HG02610 (cell line): ENCODE measurements around the gene CYP2U1.
"Not testable (repeated sequence)": the region's sequence is repeated elsewhere in the genome, so short reads cannot be mapped to it uniquely, and the experiment has no call there.

Experiments used
- ATAC-seq: cut with Tn5 transposase; IDR thresholded peaks from one replicate; pipeline ENCODE4 v1.9.1; 2021; ENCODE audit warnings: mild to moderate bottlenecking, moderate library complexity; ENCODE audit not compliant: unreplicated experiment

The CYP2U1 gene

DNA sequence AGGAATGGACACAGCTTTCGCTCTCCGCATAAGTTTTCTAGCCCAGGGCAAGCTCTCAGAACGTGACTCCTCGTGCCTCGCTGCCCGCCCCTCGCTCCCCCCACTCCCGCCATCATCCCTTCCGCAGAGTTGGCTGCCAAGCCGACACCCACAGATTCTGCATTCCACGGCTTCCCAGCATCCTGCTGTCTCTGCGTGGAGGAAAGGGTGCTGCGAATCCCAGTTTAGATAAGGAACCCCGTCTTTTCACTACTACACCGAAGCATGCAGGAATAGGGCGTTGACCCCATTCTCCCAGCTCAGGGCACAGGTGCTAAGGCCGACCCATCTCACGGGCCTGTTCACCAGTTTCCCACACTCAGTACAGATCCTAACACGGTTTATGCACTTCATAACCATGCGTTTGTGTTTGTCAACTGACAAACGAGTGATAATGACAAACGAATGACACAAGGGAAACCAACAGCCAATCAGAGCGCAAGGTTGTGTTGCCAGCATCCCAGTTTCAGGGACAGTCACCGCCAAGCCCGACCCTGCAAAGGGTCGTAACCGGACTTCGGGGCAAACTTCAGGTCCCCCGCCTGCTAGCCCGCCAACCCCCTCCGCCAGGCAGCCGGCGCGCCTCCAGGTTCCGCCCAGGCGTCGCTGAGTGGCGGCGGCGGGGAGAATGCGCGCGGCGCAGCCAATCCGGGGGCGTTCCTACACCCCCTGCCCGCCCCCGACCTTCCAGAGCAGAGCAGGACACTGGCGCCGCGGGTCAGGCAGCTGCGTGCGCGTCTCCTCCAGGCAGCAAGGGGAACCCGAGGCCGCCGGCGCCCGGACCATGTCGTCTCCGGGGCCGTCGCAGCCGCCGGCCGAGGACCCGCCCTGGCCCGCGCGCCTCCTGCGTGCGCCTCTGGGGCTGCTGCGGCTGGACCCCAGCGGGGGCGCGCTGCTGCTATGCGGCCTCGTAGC lies at the start of gene CYP2U1:
Gene CYP2U1, plus strand, starts transcription at position 729 of the 954 bp plus-strand sequence. Its CDS starts 95 bp downstream, at position 824.
- peak; percentile 95 for ATAC-seq

DNA sequence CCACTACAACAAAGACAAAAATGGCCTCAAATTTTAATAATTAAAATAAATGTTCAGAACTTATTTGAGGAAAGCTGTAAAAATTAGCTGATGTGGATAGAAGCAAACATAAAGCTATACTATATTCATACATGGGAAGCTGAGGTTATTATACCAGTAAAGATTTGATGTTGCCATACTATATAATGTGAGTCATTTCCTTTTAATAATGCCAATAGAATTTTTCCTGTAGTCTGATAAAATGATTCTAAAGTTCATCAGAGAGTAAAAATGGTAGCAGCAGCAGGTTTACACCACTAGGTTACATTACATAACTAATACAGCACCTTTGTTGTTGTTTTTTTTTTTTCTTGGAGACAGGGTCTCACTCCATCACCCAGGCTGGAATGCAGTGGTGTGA lies 45.5 kb upstream of the CYP2U1 start:
- ATAC-seq, result no peak

DNA sequence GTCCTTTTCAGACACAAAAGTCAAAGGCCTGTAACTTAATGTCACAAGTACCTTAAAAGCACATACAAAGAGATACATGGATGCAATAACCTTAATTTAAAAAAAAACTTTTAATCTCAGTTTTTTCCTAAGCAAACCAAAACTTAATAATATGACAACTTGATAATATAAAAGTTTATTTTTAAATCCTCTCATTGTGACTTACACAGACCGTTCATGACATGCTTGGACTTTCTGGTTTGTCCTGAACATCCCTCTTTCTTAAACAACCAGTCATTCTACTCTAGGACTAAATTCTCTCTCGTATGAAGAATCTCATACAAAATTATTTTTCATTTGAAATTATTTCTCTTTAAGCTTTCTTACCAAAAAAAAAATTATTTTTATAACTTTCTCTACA lies 43.1 kb upstream of the CYP2U1 start:
- no peak for ATAC-seq

DNA sequence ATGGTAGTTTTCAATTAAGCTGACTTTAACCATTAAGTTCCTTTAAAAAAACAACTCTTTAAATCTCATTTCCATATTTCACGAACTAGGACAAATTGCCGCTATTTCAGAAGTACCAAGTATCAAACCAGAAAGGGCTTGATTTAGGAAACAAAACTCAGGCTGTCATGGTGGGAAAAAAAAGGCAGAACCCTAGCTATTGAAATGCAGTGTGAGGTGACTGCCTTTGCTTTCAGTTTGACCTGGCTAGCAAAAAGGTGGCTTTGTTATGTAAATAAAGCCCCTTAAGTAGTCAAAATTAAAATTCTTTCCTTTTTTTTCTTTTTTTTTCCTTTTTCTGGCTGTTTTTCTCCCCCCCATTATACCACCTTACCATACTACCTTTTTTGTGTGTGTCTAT lies 40.6 kb upstream of the CYP2U1 start:
- no peak for ATAC-seq

DNA sequence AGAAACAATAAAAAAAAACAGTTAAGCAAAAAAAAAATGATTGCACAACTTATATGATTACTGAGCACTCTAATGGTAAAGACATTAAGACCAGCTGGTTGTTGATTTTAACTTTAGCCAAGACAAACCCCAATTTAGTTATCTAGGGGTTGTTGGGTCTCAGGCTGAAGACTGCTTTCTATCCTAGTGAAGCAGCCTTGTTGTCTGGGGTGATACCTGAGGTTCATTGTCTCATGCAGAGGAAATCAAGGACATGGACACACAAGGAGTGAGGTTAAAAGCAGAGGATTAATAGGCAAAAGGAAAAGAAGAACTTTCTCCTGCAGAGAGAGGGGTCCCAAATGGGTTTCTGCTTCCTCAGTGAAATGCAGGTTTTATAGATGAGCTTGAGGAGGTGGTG lies 40.0 kb upstream of the CYP2U1 start:
- ATAC-seq, result no peak

DNA sequence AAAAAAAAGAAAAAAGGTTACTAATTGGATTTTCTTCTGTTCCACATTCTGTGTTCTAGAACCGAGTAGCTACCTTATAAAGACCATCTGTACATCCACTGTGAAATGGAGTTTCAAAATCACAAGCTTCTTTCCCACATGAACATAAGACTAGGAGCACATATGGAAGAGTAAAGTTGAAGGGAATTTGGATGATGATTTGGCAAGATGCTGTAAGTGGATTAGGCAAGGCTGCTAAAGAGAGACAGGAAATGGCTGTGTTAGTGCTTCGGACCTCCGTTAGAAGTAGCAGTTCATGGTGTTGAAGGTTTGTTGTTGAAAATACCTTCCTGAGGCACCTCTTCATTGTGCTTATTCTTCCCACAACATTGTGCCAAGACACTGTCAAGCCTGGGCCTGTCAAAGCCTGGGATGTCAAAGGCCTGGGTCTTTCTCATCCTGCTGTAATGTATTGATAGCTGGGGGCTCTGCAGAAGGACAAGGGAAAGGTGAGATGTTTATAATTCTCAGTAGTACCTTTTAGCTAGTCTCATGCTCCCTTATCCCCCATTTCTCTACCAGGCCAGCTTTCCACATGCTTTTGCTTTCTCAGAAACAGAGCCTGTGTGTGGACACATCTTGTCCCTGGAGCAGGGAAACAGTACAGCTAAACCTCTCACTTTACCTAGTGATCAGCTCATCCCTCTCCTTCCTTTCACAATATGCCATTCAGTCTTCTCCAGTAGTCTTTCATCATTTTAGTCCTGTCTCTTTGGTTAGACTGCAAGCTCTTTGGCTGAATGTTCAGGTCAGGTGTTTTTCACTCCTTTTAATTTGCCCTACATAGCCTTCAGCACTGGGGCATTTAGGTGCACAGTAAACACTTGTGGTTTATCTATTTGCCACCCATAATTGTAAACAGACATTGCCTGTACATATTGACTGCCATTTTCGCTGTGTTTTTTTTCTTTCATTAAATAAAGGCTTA lies 37.9 kb upstream of the CYP2U1 start:
- no peak for ATAC-seq

DNA sequence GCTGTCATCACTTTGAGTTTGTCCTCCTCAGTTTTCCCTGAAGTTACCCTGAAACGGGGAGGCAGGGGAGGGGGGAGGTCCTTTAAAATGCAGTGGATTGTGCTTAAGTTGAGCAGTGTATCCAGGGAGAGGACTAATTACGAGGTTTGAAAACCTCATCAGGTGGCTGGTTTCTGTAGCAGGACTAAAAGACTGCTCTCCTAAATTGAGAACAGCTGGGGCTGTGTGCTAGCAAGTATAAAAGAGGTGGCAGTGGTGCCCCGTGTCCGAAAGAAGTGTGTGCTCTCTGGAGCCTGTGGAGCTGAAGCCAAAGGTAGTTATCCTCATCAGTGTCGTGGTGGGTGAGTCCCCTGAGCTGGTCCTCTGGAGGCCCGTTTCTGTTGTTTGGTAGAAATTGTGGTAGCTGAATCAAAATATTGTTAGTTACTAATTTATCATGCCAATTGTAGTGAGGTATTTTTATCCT lies 37.2 kb upstream of the CYP2U1 start:
- ATAC-seq, result no peak

DNA sequence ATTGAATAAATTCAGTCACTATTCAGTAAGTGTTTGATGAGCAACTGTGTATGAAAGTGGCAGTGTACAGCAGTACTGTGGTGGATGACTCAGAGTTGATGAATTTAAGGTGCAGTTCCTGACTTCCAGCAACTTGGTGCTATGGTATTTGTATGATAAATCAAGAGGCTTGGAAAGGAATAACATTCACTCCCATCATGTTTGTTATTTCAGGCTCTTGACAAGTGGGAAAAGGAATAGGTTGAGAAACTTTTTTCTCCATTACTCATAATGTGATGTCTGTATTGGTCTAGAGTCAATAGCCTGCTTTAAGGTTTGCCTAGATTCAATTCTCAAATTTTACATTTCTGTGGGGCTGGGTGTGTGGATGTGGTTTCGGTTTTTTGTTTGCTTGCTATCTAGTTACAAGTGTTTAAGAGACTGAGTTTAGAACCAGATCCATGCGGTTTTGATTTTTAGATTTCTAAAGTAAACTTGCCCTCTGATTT lies 35.1 kb upstream of the CYP2U1 start:
- ATAC-seq, result peak; percentile 62

DNA sequence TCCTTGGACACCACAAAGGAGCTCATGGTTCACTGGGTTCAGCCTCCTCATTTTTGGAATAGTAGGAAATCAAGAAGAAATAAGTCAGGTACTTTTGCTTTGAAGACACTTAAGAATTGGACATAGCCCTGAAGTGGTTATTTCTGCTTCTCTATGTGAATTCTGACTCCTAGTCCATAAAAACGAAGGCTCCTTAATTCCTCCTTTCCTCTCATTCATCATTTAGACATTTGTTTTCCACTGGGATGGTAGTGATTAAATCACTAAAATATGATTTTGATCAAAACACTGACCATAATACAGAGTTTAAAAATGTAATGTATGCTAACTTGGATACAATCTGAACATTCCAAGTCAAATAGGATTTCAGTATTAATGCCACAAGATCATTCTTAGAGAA lies 34.7 kb upstream of the CYP2U1 start:
- no peak for ATAC-seq

DNA sequence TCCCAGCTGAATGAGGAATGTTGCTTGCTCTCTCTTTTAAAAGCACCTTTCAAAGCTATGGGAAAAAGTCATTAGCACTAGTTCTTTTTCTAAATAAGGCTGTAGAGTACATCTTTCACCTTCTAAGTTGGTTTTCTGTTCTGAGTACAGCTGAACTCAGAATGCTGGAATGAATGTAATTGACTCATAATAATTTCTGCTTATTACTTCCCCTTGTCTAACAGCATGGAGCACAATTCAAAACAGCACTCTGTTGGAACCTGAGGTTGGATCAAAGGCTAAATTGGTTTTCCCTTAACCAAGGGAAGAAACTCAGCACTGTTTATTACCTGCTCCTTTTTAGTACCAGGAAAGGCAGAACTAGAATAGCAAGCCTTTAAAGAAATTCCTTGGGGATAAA lies 33.5 kb upstream of the CYP2U1 start:
- ATAC-seq, result peak; percentile 69

DNA sequence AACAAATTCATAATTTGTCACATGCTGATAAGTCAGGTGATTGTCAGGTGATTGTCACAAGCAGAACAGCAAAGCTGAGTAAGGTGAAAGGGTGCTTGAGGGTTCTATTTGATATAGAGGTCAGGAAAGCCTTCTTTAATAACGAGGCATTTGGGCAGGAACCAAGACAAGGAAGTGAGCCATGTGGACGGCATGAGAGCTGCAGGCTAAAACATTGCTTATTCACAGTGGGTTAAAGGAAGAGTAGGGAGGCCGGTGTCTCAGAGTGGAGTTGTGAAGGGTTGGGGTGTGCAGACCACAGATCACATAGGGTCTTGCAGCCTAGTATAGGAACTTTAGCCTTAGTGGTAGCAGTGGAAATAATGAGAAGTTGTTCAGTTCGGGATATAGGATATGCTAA lies 31.3 kb upstream of the CYP2U1 start:
- no peak for ATAC-seq

DNA sequence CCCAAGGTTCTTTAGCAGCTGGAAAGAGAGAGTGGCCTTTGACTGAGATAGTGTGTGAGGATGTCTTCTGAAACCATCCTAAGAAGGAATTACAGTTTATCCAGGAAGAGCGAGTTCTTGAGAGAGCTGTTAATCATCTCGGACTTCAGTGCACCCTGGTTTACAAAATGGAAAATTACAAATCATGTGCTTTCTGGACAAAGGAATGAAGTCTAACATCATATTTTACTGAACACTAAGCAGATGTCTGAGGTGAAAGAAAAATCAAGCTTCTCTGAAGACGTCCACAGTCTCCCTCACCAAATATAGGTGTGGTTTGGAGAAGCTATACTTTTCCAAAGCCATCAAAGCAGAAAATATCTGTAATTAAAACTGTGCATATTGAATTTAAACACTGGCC lies 30.8 kb upstream of the CYP2U1 start:
- no peak for ATAC-seq

DNA sequence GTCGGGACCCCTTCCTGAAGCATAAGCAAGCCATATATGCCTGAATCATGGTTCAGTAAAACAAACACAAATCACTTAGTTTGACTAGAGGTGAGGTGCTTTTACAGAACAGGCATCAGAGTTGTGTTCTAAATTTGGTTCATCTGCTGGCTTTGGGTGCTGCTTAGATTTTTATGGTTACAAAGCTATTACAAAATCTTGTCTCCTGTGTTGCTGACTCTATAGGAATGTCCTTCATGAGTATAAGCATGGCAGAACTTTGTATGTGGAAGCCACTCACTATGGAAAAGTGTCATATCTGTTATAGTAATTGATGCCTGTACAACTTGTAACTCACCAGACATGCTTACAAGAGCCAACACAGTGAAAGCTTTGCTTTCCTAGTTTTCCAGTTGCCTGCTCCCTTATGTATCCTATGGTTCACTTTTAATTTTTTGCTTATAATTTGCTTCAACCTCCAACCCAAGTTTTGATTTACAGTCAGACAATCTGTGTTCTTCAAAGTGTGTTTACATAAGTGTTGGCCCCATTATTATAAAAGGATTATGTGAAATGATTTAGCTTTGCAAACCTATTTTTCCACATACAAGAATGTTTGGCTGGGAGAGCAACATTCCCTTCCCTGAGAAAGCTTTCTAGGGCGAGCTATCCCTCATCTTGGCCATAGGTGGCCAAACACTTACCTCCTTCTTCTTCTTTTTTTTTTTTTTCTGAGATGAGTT lies 30.0 kb upstream of the CYP2U1 start:
- no peak for ATAC-seq

DNA sequence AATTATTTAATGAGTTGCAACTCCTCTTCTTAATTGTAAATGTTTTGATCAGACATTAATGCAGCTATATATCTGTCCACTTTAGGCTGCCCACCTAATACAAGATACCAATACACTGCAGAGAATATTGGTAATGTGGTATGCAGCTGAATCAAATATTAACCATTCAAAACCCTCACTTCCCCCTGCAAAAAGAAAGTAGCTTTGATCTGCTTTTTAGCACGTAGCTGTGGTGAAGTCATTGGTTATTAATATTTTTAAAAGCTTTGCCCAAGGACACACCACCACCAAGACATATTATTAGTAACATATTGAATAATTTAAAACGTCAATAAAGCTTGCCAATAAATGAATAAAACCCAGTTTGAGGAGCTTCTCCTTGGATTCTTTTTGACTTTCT lies 28.6 kb upstream of the CYP2U1 start:
- peak; percentile 63 for ATAC-seq

DNA sequence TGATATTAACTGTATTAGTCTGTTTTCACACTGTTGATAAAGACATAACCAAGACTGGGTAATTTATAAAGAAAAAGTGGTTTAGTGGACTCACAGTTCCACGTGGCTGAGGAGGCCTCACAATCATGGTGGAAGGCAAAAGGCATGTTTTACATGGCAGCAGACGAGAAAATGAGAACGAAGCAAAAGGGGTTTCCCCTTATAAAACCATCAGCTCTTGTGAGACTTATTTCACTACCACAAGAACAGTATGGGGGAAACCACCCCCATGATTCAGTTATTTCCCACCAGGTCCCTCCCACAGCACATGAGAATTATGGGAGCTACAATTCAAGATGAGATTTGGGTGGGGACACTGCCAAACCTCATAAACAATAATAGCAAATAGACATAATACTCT lies 26.3 kb upstream of the CYP2U1 start:
- ATAC-seq, result not testable (repeated sequence)

DNA sequence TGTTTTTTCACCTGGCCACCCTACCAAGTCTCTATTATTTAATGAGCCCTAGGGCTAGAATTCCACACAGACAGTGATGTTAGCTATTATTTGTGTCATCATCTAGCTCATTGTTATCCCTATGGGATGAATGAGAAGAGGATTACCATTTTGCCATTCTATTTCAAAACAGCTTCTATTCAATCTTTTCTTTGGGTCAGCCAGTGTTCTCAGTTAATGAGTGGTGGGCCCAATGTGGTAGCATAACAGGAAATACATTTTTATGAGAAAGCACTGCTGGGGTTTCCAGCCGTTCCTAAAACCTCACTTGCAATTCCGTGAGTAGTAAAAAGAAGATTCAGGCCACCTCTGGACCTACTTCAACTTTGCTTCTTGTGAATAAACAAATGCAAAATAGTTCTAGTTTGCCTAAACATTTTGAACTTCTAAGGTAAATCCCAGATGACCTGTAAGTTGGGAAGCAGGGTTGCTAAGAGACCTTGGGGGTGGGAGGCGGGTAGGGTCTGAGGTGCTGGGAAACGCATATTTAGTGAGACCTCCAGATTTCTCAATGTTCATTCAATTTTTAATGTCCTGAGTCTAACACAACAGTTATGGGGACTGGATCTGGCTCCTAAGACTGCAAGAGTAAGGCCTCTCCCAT lies 24.8 kb upstream of the CYP2U1 start:
- ATAC-seq, result no peak

DNA sequence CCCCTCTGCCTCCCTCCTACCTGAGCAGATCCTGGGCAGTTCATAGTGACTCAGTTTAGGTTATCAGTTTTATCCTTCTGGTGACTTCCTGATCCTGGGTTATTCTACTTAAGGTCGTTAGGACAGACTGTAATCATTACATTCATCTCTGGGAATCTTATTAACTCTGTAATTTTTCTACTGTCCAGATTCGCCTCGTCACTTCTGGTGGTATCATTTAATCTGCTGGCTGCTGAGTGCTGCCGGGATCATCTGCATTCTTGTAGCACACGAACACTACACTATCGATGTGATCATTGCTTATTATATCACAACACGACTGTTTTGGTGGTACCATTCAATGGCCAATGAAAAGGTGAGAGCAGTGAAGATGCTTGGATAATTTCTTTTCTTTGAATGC lies 23.0 kb upstream of the CYP2U1 start:
- ATAC-seq, result no peak

DNA sequence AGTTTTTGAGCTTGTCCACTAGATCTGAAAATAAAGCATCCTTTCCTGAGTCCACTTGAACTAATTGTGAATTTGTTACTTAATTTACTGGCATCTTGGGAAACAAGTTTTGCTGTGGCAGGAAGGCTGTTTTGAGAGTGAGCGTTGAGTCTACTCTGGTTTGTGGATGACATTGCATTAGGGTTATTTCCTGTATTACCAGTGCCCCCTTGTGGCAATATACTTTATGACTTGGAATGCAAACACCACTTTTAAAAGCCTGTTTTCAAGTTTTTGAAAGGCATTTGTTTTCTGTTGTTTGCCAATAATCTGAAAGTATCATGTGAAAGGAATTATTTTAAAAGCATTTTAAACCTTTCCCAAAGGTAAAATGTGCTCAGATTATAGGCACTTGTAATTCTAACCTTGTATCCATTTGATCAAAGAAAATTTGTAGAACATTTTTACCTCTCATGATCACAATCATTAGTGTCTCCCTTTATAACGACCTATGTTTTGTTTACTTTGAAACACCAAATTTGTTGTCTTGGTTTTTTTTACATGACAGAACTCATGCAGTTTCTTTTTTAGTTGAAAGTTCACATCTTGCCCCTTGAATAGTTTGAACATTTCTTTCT lies 18.0 kb upstream of the CYP2U1 start:
- peak; percentile 84 for ATAC-seq

DNA sequence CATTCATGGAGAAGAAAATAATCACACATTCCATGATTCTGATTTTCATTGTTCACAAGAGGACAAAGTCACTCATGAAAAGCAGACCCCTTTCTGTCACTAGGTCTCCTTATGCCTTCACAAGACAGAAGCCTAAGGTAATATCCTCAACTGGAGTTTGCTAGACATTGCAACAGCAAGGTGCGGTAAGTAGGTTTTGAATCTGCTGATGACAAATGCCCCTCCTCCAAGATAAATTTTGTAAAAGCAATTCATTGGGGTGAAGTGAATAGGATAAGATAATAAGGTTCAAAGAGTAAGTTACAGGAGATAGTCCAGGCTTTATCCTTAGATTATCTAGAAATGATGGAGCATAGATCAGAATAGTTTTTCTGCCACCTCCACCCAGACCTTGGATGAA lies 16.1 kb upstream of the CYP2U1 start:
- ATAC-seq, result no peak

DNA sequence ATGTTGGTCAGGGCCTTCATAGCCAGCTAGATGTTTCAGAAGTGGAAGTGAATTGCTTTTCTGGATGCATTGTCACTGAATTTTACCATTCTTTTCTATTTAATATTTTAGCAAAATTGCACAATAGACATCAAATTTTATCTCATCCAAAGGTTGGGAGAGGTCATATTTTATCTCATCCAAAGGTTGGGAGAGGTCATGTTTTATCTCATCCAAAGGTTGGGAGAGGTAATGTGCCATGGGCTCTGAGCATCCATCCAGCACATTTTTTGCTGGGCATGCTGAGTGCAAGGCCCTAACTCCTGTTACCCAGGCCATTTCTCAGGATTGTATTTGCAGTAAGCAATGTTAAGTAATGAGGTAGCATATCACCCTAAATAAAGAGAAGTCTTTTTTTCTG lies 14.7 kb upstream of the CYP2U1 start:
- ATAC-seq, result no peak
